Measurements from ENCODE around the gene OR2A14. TPM values are rescaled to one million over a fixed set of nuclear protein-coding genes. Genes with fewer than 3 reads are reported as not detected.

OR2A14 gene
- total RNA-seq, 1 experiment from 2014 or later, result not detected

- Histone ChIP-seq H3K4me1 (ENCODE audit: insufficient read depth, low read length) (no peaks in the 10 kb centered on the region), H4K20me1 (ENCODE audit: control insufficient read depth, insufficient read depth, insufficient read length) (no peaks in the 10 kb centered on the region), H3K27ac (ENCODE audit: insufficient read length, low read depth, low read length) (no peak overlapping the region), H3K79me2 (ENCODE audit: insufficient read depth, low read length) (no peaks in the 10 kb centered on the region), H3K56ac (ENCODE audit: insufficient read length, low read depth, low read length) (no peak overlapping the region), H3K79me1 (ENCODE audit: insufficient read depth, low read depth, low read length, poor library complexity, severe bottlenecking) (no peaks in the 10 kb centered on the region), H2BK20ac (ENCODE audit: low read depth, low read length, poor library complexity, severe bottlenecking) (no peak overlapping the region), H2BK5ac (ENCODE audit: insufficient read length, low read length) (no peak overlapping the region), H3T11ph (ENCODE audit: low read length) (no peak overlapping the region), H2BK120ac (ENCODE audit: low read depth, low read length, poor library complexity, severe bottlenecking) (no peak overlapping the region), H2AK5ac (ENCODE audit: insufficient read length, low read length) (no peak overlapping the region), H3K23me2 (ENCODE audit: insufficient read length, low read depth, low read length, poor library complexity, severe bottlenecking) (no peaks in the 10 kb centered on the region), H4K5ac (ENCODE audit: insufficient read length, low read depth, low read length) (no peak overlapping the region), H2AFZ (ENCODE audit: low read length) (no peak overlapping the region), H3K23ac (ENCODE audit: insufficient read length, low read depth, low read length) (no peak overlapping the region), H3K14ac (ENCODE audit: insufficient read depth, low read length) (no peak overlapping the region), H3K18ac (ENCODE audit: insufficient read length, low read depth, low read length) (no peak overlapping the region), H3K9me3 (ENCODE audit: control insufficient read depth, low read depth, low read length) (no peaks in the 10 kb centered on the region), H3K4ac (ENCODE audit: low read depth, low read length) (no peak overlapping the region), H4K8ac (replicated peaks; ENCODE audit: insufficient read length, low read depth, low read length) (no peak overlapping the region), H3K9ac (ENCODE audit: extremely low read depth, insufficient read length, low read length) (no peak overlapping the region), H2BK15ac (ENCODE audit: low read depth, low read length) (no peak overlapping the region), H2BK12ac (ENCODE audit: insufficient read length, low read depth, low read length) (no peak overlapping the region), H3K27me3 (ENCODE audit: insufficient read depth, low read length) (no peaks in the 10 kb centered on the region), H4K91ac (ENCODE audit: insufficient read length, low read depth, low read length) (no peak overlapping the region), H3K4me2 (ENCODE audit: insufficient read depth, insufficient read length, low read length) (no peak overlapping the region)
- no peak for DNase-seq
- 0 out of 7 replicates have a peak overlapping the region, but pooled peaks of 1 of the 3 experiments have one; percentile 5 for H3K27ac Mint-ChIP-seq
- no peaks in the 10 kb centered on the region for H3K9me3 Mint-ChIP-seq
- no peak overlapping the region for H3K4me3 Mint-ChIP-seq
- no peaks in the 10 kb centered on the region for H3K36me3 Mint-ChIP-seq (ENCODE audit: insufficient read depth in 1 of 3, low read depth in 3 of 3)
- TF ChIP-seq CTCF (conservative IDR thresholded peaks at IDR 0.05), result no peak
- no peaks in the 10 kb centered on the region; the same call in 1 of the 2 replicates for H3K27me3 Mint-ChIP-seq (ENCODE audit: low read depth)
- peaks cover 3% of the 10 kb centered on the region in 2 experiments; a peak in 2 of 4 replicates for H3K4me1 Mint-ChIP-seq
- no CpG with 5 or more reads among the region's 3 CpGs for WGBS (ENCODE audit: extremely low coverage, insufficient read length, low lambda C conversion rate)
Measured at GRCh38 chr7:144132262-144132661, 9.3 kb downstream of the OR2A14 start.

All from H9 (cell line).